PC-3 (cell line): ENCODE data around the gene SMG9. TPM values are rescaled to one million over a fixed set of nuclear protein-coding genes. Genes with fewer than 3 reads are reported as not detected.

Experiments
- ATAC-seq: fragments of 200-7000 bp; cut with Tn5 transposase; 2 replicates; pipeline ENCODE4 v1.9.1; 2020; ENCODE audit warnings: mild to moderate bottlenecking, moderate library complexity
- BruUV-seq: library from RNA; stranded (reverse); fragments of 400-500 nt; replicated peaks from 2 replicates; lab custom pipeline; 2021; lab: Mats Ljungman, UMichigan
- CTCF ChIA-PET: fragments of 300-600 bp; sonication (Branson Sonifier 250); formaldehyde crosslinking; loops from one replicate; lab custom pipeline; 2022; ENCODE audit warnings: antibody characterized with exemption; lab: Charles Lee
- POLR2A ChIA-PET: fragments of 300-600 bp; sonication (Branson Sonifier 250); formaldehyde crosslinking; loops from one replicate; lab custom pipeline; 2022; ENCODE audit warnings: antibody characterized with exemption; ENCODE audit not compliant: unreplicated experiment; lab: Charles Lee
- DNase-seq: peaks from one replicate; pipeline ENCODE4 v3.0.0-alpha.2; 2015
- H2AFZ ChIP-seq: fragments of 300-600 bp; sonication (generic); 2 replicates; pipeline ENCODE4 v1.6.0; 2016; ENCODE audit warnings: antibody characterized with exemption, low read length
- H3F3A ChIP-seq: fragments of 300-600 bp; sonication (generic); one replicate; pipeline ENCODE4 v1.6.0; 2017; ENCODE audit warnings: antibody characterized with exemption, low read length, control low read depth, mild to moderate bottlenecking; ENCODE audit not compliant: unreplicated experiment
- H3K27ac ChIP-seq: fragments of 300-600 bp; sonication (generic); 2 replicates; pipeline ENCODE4 v1.5.1; 2016; ENCODE audit warnings: mild to moderate bottlenecking, low read length
- H3K27me3 ChIP-seq: fragments of 300-600 bp; sonication (generic); 2 replicates; pipeline ENCODE4 v1.6.1; 2016; ENCODE audit warnings: low read length, mixed read lengths
- H3K36me3 ChIP-seq: fragments of 300-600 bp; sonication (generic); 2 replicates; pipeline ENCODE4 v1.6.1; 2016; ENCODE audit warnings: low read depth, mixed run types, low read length, mixed read lengths
- H3K4me1 ChIP-seq: fragments of 300-600 bp; sonication (generic); 2 replicates; pipeline ENCODE4 v1.5.1; 2016; ENCODE audit warnings: low read length; ENCODE audit not compliant: insufficient read depth
- H3K4me2 ChIP-seq: fragments of 300-600 bp; sonication (generic); 2 replicates; pipeline ENCODE4 v1.6.0; 2016; ENCODE audit warnings: low read length
- H3K4me3 ChIP-seq: fragments of 300-600 bp; sonication (generic); 2 replicates; pipeline ENCODE4 v1.5.1; 2016; ENCODE audit warnings: mild to moderate bottlenecking, low read length, mixed read lengths
- H3K79me2 ChIP-seq: fragments of 300-600 bp; sonication (generic); 2 replicates; pipeline ENCODE4 v1.6.1; 2017; ENCODE audit warnings: low read length, mixed read lengths
- H3K9ac ChIP-seq: fragments of 300-600 bp; sonication (generic); 2 replicates; pipeline ENCODE4 v1.6.0; 2016; ENCODE audit warnings: mild to moderate bottlenecking, low read length
- H3K9me2 ChIP-seq: fragments of 300-600 bp; sonication (generic); replicated peaks from 2 replicates; pipeline ENCODE4 v1.6.1; 2016; ENCODE audit warnings: mixed run types, low read length, mixed read lengths
- H3K9me3 ChIP-seq: fragments of 300-600 bp; sonication (generic); 2 replicates; pipeline ENCODE4 v1.6.1; 2016; ENCODE audit warnings: low read length, mixed read lengths
- H4K20me1 ChIP-seq: fragments of 300-600 bp; sonication (generic); 2 replicates; pipeline ENCODE4 v1.6.1; 2016; ENCODE audit warnings: low read length, mixed read lengths
- CTCF ChIP-seq: fragments of 300-600 bp; sonication (generic); conservative IDR thresholded peaks from 2 replicates; pipeline ENCODE4 v1.5.1; 2017; ENCODE audit warnings: antibody characterized with exemption, low read depth, mild to moderate bottlenecking, low read length
- EZH2 ChIP-seq: fragments of 300-600 bp; sonication (generic); IDR thresholded peaks from one replicate; pipeline ENCODE4 v1.6.1; 2017; ENCODE audit warnings: antibody characterized with exemption, mild to moderate bottlenecking, low read length; ENCODE audit not compliant: unreplicated experiment
- EZH2phosphoT487 ChIP-seq: fragments of 300-600 bp; sonication (generic); IDR thresholded peaks from 2 replicates; pipeline ENCODE4 v1.6.1; 2018; ENCODE audit warnings: mild to moderate bottlenecking, antibody characterized with exemption, low read length, borderline replicate concordance
- intact Hi-C: fragments of 100-400 bp; cut with micrococcal nuclease; formaldehyde crosslinking; loops from 2 replicates; pipeline ENCODE4 v1.9.0; 2023
- total RNA-seq: library from RNA; depleted of rRNA; stranded (reverse); fragments of >200 nt; gene quantifications from 2 replicates; pipeline ENCODE4 v1.2.3, GENCODE V29; 2014

The SMG9 gene
- total RNA-seq, 1 experiment from 2014 or later, result 48.8 TPM

DNA sequence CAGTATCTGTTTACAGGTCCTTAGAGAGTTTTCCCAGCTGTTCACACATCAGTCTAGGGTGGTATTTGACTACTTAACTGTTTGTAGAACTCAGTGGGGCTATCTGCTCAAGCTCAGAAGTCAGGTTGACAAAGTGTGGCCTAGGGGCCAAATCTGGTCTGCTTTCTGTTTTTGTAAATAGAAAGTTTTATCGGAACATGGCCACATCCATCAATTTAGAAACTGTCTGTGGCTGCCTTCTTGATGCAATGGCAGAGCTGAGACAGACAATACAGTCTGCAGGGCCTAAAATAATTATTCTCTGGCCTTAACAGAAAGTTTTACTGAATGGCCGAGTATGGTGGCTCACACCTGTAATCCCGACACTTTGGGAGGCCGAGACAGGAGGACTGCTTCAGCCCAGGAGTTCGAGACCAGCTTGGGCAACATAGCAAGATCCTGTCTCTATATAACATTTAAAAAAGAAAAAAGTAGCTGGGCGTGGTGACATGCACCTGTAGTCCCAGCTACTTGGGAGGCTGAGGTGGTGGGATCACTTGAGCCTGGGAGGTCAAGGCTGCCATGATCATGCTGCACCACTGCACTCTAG, 2.4 kb downstream of the SMG9 start:
- ATAC-seq (no peak), DNase-seq (no peak)
- intact Hi-C loops, result no loop called here
- no peak for TF ChIP-seq EZH2
- no peak for TF ChIP-seq CTCF
- no peak for TF ChIP-seq EZH2phosphoT487
- Histone ChIP-seq H3K9ac (no peak overlapping the region), H3K4me2 (peak overlapping the region; percentile 94), H3K9me3 (no peaks in the 10 kb centered on the region), H3K27me3 (no peaks in the 10 kb centered on the region), H3K36me3 (peaks cover 11% of the 10 kb centered on the region; the same call in 1 of the 2 replicates), H3K9me2 (no peaks in the 10 kb centered on the region), H3K4me1 (peaks cover 47% of the 10 kb centered on the region), H3K79me2 (peaks cover 41% of the 10 kb centered on the region), H3F3A (peaks cover 3% of the 10 kb centered on the region), H4K20me1 (no peaks in the 10 kb centered on the region), H2AFZ (no peak overlapping the region), H3K4me3 (peak overlapping the region; percentile 96; the same call in 1 of the 2 replicates), H3K27ac (peak overlapping the region; percentile 99; the same call in 1 of the 2 replicates)
- POLR2A ChIA-PET, result no interaction called here
- CTCF ChIA-PET, result interaction anchor here (0.6 kb wide), 1 partner anchor 252 kb away, joined by 3 read pairs; no protein-coding TSS in a partner anchor
- BruUV-seq, result no TSS peak

- ChIA-PET CTCF (interaction anchor here (0.6 to 1.1 kb wide), 3 partner anchors 22 to 83 kb away, joined by 3 to 6 read pairs (median 5); no protein-coding TSS in a partner anchor), POLR2A (no interaction called here)
- Histone ChIP-seq H3K79me2 (peaks cover 41% of the 10 kb centered on the region), H3K27ac (no peak overlapping the region), H3K9me2 (no peaks in the 10 kb centered on the region), H3K4me1 (peaks cover 40% of the 10 kb centered on the region), H3K27me3 (no peaks in the 10 kb centered on the region), H3K36me3 (peaks cover 11% of the 10 kb centered on the region; the same call in 1 of the 2 replicates), H2AFZ (no peak overlapping the region), H4K20me1 (no peaks in the 10 kb centered on the region), H3K4me3 (no peak overlapping the region), H3K9me3 (no peaks in the 10 kb centered on the region), H3K9ac (no peak overlapping the region), H3F3A (peaks cover 3% of the 10 kb centered on the region), H3K4me2 (peak overlapping the region; percentile 94; the same call in 1 of the 2 replicates)
- peak; percentile 34 for DNase-seq
- peak; percentile 12; the same call in 1 of the 2 replicates for ATAC-seq
- TF ChIP-seq EZH2phosphoT487 (no peak), EZH2 (no peak), CTCF (no peak)
- no TSS peak for BruUV-seq
- intact Hi-C loops, result no loop called here
Observed at GRCh38 chr19:43751466-43752220, 3.1 kb downstream of the SMG9 start.
